Measurements from ENCODE around the gene PBX4.

DNA sequence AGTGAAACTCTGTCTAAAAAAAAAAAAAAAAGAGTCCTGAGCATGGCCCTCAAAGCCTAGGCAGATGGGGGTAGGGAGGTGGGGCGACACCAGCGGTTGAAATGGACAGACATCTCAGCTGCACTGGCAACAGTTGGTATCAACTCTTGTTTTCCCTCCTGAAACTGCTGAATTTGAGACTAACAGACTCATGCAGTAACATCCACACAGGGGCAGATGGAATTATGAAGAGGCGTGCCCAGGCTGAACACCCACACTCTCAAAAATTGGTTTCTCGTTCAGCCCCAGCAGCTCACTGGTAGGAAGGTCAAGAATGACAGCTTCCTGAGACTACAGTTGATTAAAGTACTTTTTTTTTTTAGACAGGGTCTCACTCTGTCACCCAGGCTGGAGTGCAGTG is 24.1 kb downstream of the PBX4 start:
- TF ChIP-seq, protein P1, sequence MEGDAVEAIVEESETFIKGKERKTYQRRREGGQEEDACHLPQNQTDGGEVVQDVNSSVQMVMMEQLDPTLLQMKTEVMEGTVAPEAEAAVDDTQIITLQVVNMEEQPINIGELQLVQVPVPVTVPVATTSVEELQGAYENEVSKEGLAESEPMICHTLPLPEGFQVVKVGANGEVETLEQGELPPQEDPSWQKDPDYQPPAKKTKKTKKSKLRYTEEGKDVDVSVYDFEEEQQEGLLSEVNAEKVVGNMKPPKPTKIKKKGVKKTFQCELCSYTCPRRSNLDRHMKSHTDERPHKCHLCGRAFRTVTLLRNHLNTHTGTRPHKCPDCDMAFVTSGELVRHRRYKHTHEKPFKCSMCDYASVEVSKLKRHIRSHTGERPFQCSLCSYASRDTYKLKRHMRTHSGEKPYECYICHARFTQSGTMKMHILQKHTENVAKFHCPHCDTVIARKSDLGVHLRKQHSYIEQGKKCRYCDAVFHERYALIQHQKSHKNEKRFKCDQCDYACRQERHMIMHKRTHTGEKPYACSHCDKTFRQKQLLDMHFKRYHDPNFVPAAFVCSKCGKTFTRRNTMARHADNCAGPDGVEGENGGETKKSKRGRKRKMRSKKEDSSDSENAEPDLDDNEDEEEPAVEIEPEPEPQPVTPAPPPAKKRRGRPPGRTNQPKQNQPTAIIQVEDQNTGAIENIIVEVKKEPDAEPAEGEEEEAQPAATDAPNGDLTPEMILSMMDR (IDR thresholded peaks at IDR 0.05): no peak
- no peak for TF ChIP-seq POLR2A (IDR thresholded peaks at IDR 0.05)

Measured in heart left ventricle (tissue), 13 donors.